K562 (cell line): Measurements from ENCODE around the gene TMEM158. TPM values are rescaled to one million over a fixed set of nuclear protein-coding genes. Genes with fewer than 3 reads are reported as not detected.

Experiments used
- GATAD2A ChIP-seq: fragments of 450-650 bp; IDR thresholded peaks from 2 replicates; pipeline ENCODE4 v1.6.1; 2017
- HDAC1 ChIP-seq, 2 experiments: fragments of 450-650 bp; IDR thresholded peaks; 2 replicates each; pipeline ENCODE4 v1.6.1; 2016 to 2017; ENCODE audit warnings: inconsistent platforms in 1 of 2, mild to moderate bottlenecking in 1 of 2, moderate library complexity in 1 of 2
- NFE2 ChIP-seq: IDR thresholded peaks from 2 replicates; pipeline ENCODE4 v1.6.1; 2014; ENCODE audit warnings: antibody characterized with exemption, low read depth
- THAP12 ChIP-seq: fragments of 250-450 bp; sonication (Bioruptor Pico); IDR thresholded peaks from 2 replicates; pipeline ENCODE4 v1.9.0; 2021; ENCODE audit warnings: mild to moderate bottlenecking, inconsistent platforms
- THRAP3 ChIP-seq: fragments of 450-650 bp; IDR thresholded peaks from 2 replicates; pipeline ENCODE4 v1.6.1; 2016; ENCODE audit warnings: mild to moderate bottlenecking, inconsistent platforms, borderline replicate concordance
- ZBTB40 ChIP-seq, 2 experiments: fragments of 450-650 bp in 1 of 2; sonication (generic) in 1 of 2; formaldehyde crosslinking in 1 of 2; IDR thresholded peaks; 2 replicates each; pipeline versions ENCODE4 v1.7.1 to v1.9.0; 2016 to 2022; ENCODE audit warnings: inconsistent platforms in 1 of 2, mild to moderate bottlenecking in 1 of 2, missing genetic modification reagents in 1 of 2
- ZFPM2 ChIP-seq: fragments of 250-450 bp; sonication (Bioruptor Pico); IDR thresholded peaks from 2 replicates; pipeline ENCODE4 v1.5.1; 2022; ENCODE audit warnings: mild to moderate bottlenecking
- ZNF444 ChIP-seq: fragments of 250-450 bp; sonication (Bioruptor Pico); IDR thresholded peaks from 2 replicates; pipeline ENCODE4 v1.4.0; 2020; ENCODE audit warnings: mild to moderate bottlenecking, moderate library complexity
- ZNF518B ChIP-seq: fragments of 250-450 bp; sonication (Bioruptor Pico); IDR thresholded peaks from 2 replicates; pipeline ENCODE4 v1.5.0; 2021; ENCODE audit warnings: mild to moderate bottlenecking, moderate library complexity
- ZNF766 ChIP-seq: fragments of 200-800 bp; sonication (Bioruptor generic); conservative IDR thresholded peaks from 2 replicates; pipeline ENCODE4 v1.6.1; 2016; ENCODE audit warnings: missing genetic modification characterization, missing compliant biosample characterization
- ZNF780A ChIP-seq: fragments of 250-450 bp; sonication (Bioruptor Pico); IDR thresholded peaks from 2 replicates; pipeline ENCODE4 v1.5.0; 2021; ENCODE audit warnings: mild to moderate bottlenecking
- polyA plus RNA-seq, 8 experiments: library from polyadenylated mRNA; depleted of rRNA in 4 of 8; stranded (reverse) in 5 of 8; unstranded in 3 of 8; fragments of >200 nt; fragmentation: Nextera tagmentation in 2 of 8; fragmentation: Illumina TruSeq in 1 of 8; extraction: Ambion mirVana in 2 of 8; extraction: Trizol in 1 of 8; gene quantifications; 2 replicates each; pipeline versions ENCODE4 v1.2.1 to v1.2.3, GENCODE V29; 2011 to 2014; ENCODE audit warnings: inconsistent platforms in 1 of 8, missing spikeins in 1 of 8
- total RNA-seq, 7 experiments: library from RNA; depleted of rRNA in 6 of 7; stranded (reverse); fragments of >200 nt in 6 of 7; fragmentation: Illumina TruSeq in 2 of 7; extraction: Trizol in 2 of 7; gene quantifications; 2 replicates each; pipeline versions ENCODE4 v1.2.1 to v1.2.3, GENCODE V29; 2011 to 2021; ENCODE audit warnings: low replicate concordance in 1 of 7

The TMEM158 gene
- total and polyA plus RNA-seq, 9 of the 15 experiments (the other 6 are each of a cell fraction or from before 2014, with no cell fraction given), result 2.2 to 46.5 (median 8.4) TPM

- TF ChIP-seq ZNF518B (CRISPR knock-in tag) (no peak), THRAP3 (no peak), ZNF444 (no peak), HDAC1 (IDR thresholded peaks at IDR 0.05) (peak in 1 of 2 experiments; percentile 57; a peak in 2 of 4 replicates), ZNF766 (no peak), ZNF780A (peak; percentile 88; the same call in 1 of the 2 replicates), ZBTB40 (IDR thresholded peaks at IDR 0.05) (0 out of 2 replicates have a peak, but pooled peaks have one; percentile 18), ZBTB40 (CRISPR knock-in tag; IDR thresholded peaks at IDR 0.05) (no peak), NFE2 (peak; percentile 98), THAP12 (no peak), GATAD2A (peak; percentile 15; the same call in 1 of the 2 replicates), ZFPM2 (CRISPR knock-in tag) (no peak)
Measured at GRCh38 chr3:45182915-45183871, 42.9 kb downstream of the TMEM158 start (continued).
